ENCODE data around the gene PRKN.

DNA sequence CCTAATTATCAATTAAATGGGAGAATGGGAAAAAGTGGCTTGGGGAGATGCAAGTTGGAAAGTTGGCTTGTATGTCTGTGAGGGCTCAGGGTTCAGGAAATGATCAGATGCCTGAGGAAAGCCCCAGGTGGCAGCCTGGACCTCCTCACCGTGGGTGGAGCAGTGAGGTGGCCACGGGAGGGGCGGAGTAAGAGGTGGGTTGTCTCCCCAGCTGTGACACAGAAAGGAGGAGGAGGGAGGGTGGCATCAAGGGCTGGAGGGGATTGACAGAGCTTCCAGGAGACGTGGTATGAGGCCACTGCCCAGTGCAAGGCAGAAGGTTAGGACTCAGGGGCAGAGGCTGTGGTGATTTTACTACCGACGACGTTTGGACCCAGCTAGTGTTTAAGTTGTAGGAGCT lies 672.2 kb downstream of the PRKN start:
- TF ChIP-seq MYC (IDR thresholded peaks at IDR 0.05; ENCODE audit: low read depth, low read length) (no peak), EZH2 (IDR thresholded peaks at IDR 0.05; ENCODE audit: borderline replicate concordance, low read depth, low read length, severe bottlenecking) (no peak), FOS (IDR thresholded peaks at IDR 0.05; ENCODE audit: borderline replicate concordance, insufficient read depth, low read length) (no peak), POLR2A (IDR thresholded peaks at IDR 0.05; ENCODE audit: low read depth, low read length) (no peak), POLR2AphosphoS5 (IDR thresholded peaks at IDR 0.05; ENCODE audit: insufficient read depth, low read depth, low read length) (no peak), JUN (IDR thresholded peaks at IDR 0.05; ENCODE audit: borderline replicate concordance, insufficient read depth, insufficient read length, low read depth) (no peak), GATA2 (IDR thresholded peaks at IDR 0.05; ENCODE audit: insufficient read depth, insufficient read length, low read depth, low read length) (no peak)
- TF ChIP-seq, protein P1, sequence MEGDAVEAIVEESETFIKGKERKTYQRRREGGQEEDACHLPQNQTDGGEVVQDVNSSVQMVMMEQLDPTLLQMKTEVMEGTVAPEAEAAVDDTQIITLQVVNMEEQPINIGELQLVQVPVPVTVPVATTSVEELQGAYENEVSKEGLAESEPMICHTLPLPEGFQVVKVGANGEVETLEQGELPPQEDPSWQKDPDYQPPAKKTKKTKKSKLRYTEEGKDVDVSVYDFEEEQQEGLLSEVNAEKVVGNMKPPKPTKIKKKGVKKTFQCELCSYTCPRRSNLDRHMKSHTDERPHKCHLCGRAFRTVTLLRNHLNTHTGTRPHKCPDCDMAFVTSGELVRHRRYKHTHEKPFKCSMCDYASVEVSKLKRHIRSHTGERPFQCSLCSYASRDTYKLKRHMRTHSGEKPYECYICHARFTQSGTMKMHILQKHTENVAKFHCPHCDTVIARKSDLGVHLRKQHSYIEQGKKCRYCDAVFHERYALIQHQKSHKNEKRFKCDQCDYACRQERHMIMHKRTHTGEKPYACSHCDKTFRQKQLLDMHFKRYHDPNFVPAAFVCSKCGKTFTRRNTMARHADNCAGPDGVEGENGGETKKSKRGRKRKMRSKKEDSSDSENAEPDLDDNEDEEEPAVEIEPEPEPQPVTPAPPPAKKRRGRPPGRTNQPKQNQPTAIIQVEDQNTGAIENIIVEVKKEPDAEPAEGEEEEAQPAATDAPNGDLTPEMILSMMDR (IDR thresholded peaks at IDR 0.05; ENCODE audit: extremely low read depth in 1 of 2, insufficient read depth in 1 of 2, low read depth in 1 of 2, low read length in 2 of 2) = no peak
- TF ChIP-seq, protein P2, sequence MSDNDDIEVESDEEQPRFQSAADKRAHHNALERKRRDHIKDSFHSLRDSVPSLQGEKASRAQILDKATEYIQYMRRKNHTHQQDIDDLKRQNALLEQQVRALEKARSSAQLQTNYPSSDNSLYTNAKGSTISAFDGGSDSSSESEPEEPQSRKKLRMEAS (IDR thresholded peaks at IDR 0.05; ENCODE audit: insufficient read depth, insufficient read length) = no peak

Measured in endothelial cell of umbilical vein (primary cell).